ENCODE data around the gene EPC1. TPM values are rescaled to one million over a fixed set of nuclear protein-coding genes. Genes with fewer than 3 reads are reported as not detected.

Gene EPC1
- total RNA-seq, 1 donor from 2014 or later: 40.3 TPM

GRCh38 chr10:32298075-32298812 lies 48.7 kb downstream of the EPC1 start:
- TF ChIP-seq CTCF (IDR thresholded peaks at IDR 0.05): no peak
- intact Hi-C loops (cut with DNase I): no loop called here
- Histone ChIP-seq H3K4me3 (no peak overlapping the region), H3K4me1 (peaks cover 34% of the 10 kb centered on the region), H3K27me3 (ENCODE audit: low read depth) (no peaks in the 10 kb centered on the region), H3K9me3 (no peaks in the 10 kb centered on the region), H3K27ac (no peak overlapping the region), H3K36me3 (peaks cover 4% of the 10 kb centered on the region)
- DNase-seq (no peak), ATAC-seq (peak in 1 of 2 donors; percentile 82)

GRCh38 chr10:32295027-32295426 lies 51.9 kb downstream of the EPC1 start:
- H3K27ac ChIP-seq: no peak overlapping the region

GRCh38 chr10:32293581-32293980 lies 53.4 kb downstream of the EPC1 start:
- no peak for TF ChIP-seq CTCF (IDR thresholded peaks at IDR 0.05)
- peaks cover 45% of the 10 kb centered on the region for H3K36me3 ChIP-seq
- intact Hi-C loops (cut with DNase I): no loop called here

More at GRCh38 chr10:32295027-32295426, 51.9 kb downstream of the EPC1 start:
- DNase-seq: no peak
- peak in 1 of 2 donors; percentile 72 for ATAC-seq
- Histone ChIP-seq H3K36me3 (peaks cover 32% of the 10 kb centered on the region), H3K27me3 (ENCODE audit: low read depth) (no peaks in the 10 kb centered on the region), H3K9me3 (no peaks in the 10 kb centered on the region), H3K4me3 (no peak overlapping the region), H3K4me1 (peaks cover 34% of the 10 kb centered on the region)
- intact Hi-C loops (cut with DNase I): no loop called here
- TF ChIP-seq CTCF (IDR thresholded peaks at IDR 0.05): no peak

GRCh38 chr10:32279795-32280194 lies 67.2 kb downstream of the EPC1 start:
- peaks cover 78% of the 10 kb centered on the region for H3K36me3 ChIP-seq
- peak; percentile 34 to 62 for ATAC-seq
- intact Hi-C loops (cut with DNase I): no loop called here
- no peak for DNase-seq
- no peaks in the 10 kb centered on the region for H3K4me1 ChIP-seq
- TF ChIP-seq CTCF (IDR thresholded peaks at IDR 0.05): no peak
- H3K27me3 ChIP-seq (ENCODE audit: low read depth): no peaks in the 10 kb centered on the region
- no peak overlapping the region for H3K4me3 ChIP-seq
- no peaks in the 10 kb centered on the region for H3K9me3 ChIP-seq
- H3K27ac ChIP-seq: no peak overlapping the region

More at GRCh38 chr10:32293581-32293980, 53.4 kb downstream of the EPC1 start:
- Histone ChIP-seq H3K4me3 (no peak overlapping the region), H3K27me3 (ENCODE audit: low read depth) (no peaks in the 10 kb centered on the region), H3K9me3 (no peaks in the 10 kb centered on the region), H3K4me1 (peaks cover 25% of the 10 kb centered on the region), H3K27ac (no peak overlapping the region)
- no peak for ATAC-seq
- DNase-seq: no peak

GRCh38 chr10:32273336-32273735 lies 73.6 kb downstream of the EPC1 start:
- intact Hi-C loops (cut with DNase I): no loop called here
- no peaks in the 10 kb centered on the region for H3K27me3 ChIP-seq (ENCODE audit: low read depth)
- ATAC-seq: no peak
- H3K4me1 ChIP-seq: peaks cover 12% of the 10 kb centered on the region
- H3K27ac ChIP-seq: no peak overlapping the region
- no peak for TF ChIP-seq CTCF (IDR thresholded peaks at IDR 0.05)
- no peak overlapping the region for H3K4me3 ChIP-seq
- DNase-seq: no peak
- no peaks in the 10 kb centered on the region for H3K9me3 ChIP-seq
- peaks cover 77% of the 10 kb centered on the region for H3K36me3 ChIP-seq
